Iris pigment epithelial cell (primary cell): ENCODE results near the gene ITGA1.
"Not testable (repeated sequence)": the region's sequence is repeated elsewhere in the genome, so short reads cannot be mapped to it uniquely, and the experiment has no call there.

Experiments used
- DNase-seq: peaks from one replicate; pipeline ENCODE4 v3.0.0-alpha.2; 2011; ENCODE audit warnings: low read depth

Gene ITGA1

GRCh38 chr5:52956915-52957747 is 169.4 kb downstream of the ITGA1 start:
- DNase-seq: no peak

- peak; percentile 40 for DNase-seq
These were observed 173.6 kb downstream of the ITGA1 start for GRCh38 chr5:52961274-52961681.

DNA sequence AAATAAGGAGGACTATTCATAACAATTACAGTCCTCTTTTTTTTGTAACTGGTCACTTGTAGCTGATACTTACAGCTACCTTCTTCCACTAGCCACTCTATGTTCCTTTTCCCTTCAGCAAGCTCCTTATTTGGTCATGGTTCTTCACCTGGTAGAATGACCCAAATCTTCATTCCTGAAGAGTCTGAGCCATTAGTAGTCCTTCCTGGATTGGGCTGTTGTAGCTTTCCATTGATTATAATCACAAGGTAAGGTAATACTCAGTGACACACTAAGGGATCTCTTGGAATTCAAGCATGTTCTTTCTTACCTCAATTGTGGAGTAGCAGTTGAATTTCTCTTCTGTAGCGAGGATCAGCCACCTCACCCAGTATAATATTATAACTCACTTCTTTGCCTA is 175.9 kb downstream of the ITGA1 start:
- no peak for DNase-seq

GRCh38 chr5:52964138-52964537 is 176.4 kb downstream of the ITGA1 start:
- DNase-seq: no peak

DNA sequence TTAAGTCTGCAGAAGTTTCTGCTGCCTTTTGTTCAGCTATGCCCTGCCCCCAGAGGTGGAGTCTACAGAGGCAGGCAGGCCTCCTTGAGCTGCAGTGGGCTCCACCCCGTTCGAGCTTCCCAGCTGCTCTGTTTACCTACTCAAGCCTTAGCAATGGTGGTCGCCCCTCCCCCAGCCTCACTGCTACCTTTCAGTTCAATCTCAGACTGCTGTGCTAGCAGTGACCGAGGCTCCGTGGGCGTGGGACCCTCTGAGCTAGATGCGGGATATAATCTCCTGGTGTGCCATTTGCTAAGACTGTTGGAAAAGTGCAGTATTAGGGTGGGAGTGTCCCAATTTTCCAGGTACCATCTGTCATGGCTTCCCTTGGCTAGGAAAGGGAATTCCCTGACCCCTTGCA is 188.4 kb downstream of the ITGA1 start:
- DNase-seq: not testable (repeated sequence)

DNA sequence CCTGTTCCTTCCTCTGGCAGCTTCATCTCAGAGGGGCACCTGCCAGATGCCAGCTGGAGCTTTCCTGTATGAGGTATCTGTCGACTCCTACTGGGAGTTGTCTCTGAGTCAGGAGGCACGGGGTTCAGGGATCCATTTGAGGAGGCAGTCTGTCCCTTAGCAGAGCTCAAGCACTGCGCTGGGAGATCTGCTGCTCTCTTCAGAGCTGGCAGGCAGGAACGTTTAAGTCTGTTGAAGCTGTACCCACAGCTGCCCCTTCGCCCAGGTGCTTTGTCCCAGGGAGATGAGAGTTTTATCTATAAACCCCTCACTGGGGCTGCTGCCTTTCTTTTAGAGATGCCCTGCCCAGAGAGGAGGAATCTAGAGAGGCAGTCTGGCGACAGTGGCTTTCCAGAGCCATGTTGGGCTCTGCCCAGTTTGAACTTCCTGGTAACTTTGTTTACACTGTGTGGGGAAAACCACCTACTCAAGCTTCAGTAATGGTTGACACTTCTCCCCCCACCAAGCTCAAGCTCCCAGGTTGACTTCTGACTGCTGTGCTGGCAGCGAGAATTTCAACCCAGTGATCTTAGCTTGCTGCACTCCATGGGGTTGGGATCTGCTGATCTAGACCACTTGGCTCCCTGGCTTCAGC is 189.7 kb downstream of the ITGA1 start:
- DNase-seq: no peak

- no peak for DNase-seq
These were observed 193.8 kb downstream of the ITGA1 start for GRCh38 chr5:52981507-52981906.

- DNase-seq: peak; percentile 42
These were observed 196.3 kb downstream of the ITGA1 start for GRCh38 chr5:52983731-52984636.

DNA sequence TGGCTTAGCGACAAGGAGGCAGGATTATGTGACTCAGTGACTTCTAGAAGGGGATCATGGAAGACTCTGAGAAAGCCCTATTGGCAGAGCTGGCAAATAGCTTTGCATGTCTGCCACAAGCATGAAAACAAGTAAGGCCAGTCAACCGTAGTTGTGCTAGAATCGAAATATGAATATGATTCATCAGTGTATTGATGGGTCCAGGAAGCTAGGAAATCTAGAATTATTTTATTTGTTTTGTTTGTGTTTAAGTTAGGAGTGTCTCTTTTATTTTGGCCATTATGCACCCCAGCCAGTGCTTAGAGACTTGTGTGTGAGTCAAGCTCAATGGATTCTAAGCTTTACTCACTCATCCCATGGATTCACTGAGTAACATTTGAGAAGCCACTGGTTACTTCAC is 197.6 kb downstream of the ITGA1 start:
- peak; percentile 60 for DNase-seq

DNA sequence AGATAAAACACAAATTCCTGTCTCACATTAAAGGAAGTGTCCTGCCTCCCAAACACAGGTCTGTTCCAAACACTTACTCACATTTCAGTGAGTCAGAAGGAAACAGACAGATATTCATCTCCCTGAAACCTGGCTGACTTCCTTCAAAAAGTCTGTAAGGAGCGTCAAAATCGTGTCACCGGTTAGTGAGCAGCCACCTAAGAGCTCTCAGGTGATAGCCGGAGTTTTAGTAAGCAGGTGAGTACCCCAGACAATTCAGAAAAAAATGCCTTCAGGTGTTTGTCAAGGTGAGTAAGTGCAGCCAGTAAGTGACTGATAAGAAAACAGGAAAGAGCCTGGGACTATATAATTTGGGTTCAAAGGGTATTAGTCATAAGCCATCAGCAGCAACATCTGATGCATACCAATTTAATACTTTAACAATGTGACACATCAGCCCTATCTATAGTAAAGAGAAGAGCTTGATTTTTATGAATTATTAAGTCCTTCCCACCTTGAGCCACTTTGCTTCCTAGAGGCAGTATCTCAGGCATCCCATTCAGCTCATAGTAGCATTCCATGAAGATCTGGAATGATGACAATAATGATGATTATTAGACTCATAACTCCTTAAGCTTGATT is 200.1 kb downstream of the ITGA1 start:
- peak; percentile 79 for DNase-seq

- DNase-seq: no peak
These were observed 200.8 kb downstream of the ITGA1 start for GRCh38 chr5:52988335-52989024.

DNA sequence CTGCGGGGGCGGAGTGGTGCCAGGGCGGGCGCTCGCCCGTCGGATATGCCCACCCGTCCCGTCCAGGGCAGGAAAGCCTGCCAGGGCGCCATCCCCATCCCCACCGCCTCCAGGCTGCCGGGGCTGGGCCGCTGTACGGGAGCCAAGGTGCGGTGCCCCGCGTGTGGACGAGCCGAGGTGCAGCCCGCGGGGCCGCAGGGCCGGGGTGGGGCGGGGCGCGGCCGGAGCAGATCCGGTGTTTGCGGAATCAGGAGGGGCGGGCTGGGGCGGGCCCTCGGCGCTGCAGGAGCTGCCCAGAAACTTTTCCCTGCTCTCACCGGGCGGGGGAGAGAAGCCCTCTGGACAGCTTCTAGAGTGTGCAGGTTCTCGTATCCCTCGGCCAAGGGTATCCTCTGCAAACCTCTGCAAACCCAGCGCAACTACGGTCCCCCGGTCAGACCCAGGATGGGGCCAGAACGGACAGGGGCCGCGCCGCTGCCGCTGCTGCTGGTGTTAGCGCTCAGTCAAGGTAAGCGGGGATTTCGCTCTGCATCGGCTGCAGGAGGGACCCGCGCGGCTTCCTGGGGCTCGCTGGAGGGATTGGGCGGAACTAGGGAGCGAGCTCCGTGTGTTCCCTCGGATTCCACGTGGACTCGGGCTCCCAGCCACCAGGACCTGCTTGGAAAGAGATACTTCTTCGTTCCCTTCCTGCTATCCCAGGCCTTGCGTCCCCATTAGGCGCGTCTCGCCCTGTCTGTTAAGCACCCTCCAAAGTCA is 201.5 kb downstream of the ITGA1 start, which contains the start of gene ITGA2:
ITGA2 (plus strand) TSS at position 328 of the 756 bp plus-strand sequence; CDS start at position 445, 117 bp downstream.
- DNase-seq: peak; percentile 69

GRCh38 chr5:52989781-52990527 is 202.2 kb downstream of the ITGA1 start:
- peak; percentile 72 for DNase-seq

DNA sequence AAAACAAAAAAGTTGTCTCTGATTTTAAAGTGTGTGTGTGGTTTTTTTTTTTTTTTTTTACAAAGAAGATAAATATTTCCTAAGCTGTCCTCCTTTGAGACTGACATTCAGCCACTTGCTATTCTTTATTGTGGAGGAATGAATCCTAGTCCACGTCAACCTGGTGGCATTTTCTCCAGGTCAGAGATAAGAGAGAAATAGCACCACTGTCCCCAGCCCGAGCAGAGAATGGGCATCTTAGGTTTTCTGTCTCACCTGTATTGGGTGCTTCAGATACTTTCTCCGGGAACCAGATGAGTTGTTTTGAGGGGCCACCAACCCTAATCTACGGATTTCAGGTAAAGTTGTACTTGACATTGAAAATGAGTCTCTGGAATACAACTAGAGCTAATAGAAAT is 202.8 kb downstream of the ITGA1 start:
- DNase-seq: no peak

GRCh38 chr5:52993367-52993766 is 205.7 kb downstream of the ITGA1 start:
- DNase-seq: no peak

- peak; percentile 50 for DNase-seq
These were observed 206.6 kb downstream of the ITGA1 start for GRCh38 chr5:52994266-52994665.

GRCh38 chr5:52995095-52995494 is 207.4 kb downstream of the ITGA1 start:
- no peak for DNase-seq

DNA sequence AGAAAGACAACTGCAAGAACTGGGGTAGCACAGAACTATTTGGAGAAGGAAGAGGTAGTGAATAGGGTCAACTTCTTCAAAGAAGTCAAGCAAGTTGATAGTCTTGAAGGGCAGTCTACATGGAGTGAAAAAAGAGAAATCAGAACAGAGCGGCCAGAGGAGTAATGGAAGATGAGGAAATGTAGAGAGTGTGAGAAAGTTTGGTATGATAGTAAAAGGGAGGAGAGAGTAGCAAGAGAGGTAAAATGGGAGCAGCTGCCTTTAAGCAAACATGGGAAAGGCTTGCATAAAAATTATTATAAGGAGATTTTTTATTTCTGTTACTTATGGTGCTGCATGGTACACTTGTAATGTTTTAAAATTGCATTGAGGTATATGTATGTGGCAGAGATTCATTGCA is 208.2 kb downstream of the ITGA1 start:
- no peak for DNase-seq

DNA sequence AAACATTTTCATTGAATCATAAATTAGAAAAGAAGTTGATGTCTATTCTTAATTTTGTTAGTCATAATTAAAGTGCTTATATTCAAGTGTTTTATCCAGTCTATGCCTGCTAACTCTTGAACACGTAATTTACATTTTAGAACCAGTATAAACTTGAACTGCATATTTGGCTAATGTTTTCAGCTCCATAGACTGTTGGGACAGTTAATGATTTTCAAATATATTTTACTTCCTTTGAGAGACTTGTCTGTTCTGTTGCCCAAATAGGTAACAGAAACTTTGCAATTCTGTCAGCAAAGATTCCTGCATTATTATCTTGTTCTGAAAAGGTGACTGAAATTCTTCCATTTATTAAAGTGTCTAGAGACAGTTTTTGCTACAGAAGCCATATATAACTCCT is 209.3 kb downstream of the ITGA1 start:
- DNase-seq: no peak

DNA sequence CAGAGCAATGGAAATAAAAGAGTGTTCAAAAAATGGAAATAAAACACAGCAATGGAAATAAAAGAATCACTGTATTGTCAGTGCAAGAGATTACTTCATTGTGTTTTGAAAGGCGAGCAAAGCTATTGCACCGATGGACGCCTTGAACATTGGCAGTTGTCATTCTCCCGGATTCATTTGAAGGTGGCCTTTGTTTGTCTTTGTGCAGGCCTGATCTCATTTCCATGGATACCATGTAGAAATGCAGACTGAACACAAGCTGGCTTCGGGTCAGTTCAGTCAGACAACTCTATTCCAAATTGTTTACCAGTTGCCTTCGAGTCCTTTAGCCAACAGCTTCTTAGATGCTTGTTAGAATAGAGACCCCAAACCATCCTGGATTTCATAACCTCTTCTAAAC is 209.7 kb downstream of the ITGA1 start:
- no peak for DNase-seq
